ENCODE measurements around the gene ERP27.

DNA sequence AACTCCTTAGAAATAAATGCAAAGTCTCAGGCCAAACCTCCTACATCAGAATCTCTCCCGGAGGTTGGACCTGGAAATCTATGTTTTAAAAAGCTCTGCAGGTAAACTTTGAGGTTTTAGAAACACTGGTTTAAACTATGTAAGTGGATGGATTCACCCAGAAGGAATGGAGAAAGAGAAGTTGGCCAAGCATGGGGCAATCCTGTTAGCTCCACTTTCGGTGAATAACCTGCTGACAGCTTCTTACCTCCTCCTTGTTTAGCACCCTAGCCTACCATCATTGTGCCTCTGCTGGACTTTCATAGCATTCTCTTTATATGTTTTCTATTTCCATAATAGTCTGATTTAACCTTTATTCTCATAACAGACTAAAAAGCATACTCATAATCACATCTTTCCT lies 26.1 kb upstream of the ERP27 start:
- TF ChIP-seq EZH2 (IDR thresholded peaks at IDR 0.05) (no peak), EZH2phosphoT487 (IDR thresholded peaks at IDR 0.05) (no peak)
- TF ChIP-seq, protein P1, sequence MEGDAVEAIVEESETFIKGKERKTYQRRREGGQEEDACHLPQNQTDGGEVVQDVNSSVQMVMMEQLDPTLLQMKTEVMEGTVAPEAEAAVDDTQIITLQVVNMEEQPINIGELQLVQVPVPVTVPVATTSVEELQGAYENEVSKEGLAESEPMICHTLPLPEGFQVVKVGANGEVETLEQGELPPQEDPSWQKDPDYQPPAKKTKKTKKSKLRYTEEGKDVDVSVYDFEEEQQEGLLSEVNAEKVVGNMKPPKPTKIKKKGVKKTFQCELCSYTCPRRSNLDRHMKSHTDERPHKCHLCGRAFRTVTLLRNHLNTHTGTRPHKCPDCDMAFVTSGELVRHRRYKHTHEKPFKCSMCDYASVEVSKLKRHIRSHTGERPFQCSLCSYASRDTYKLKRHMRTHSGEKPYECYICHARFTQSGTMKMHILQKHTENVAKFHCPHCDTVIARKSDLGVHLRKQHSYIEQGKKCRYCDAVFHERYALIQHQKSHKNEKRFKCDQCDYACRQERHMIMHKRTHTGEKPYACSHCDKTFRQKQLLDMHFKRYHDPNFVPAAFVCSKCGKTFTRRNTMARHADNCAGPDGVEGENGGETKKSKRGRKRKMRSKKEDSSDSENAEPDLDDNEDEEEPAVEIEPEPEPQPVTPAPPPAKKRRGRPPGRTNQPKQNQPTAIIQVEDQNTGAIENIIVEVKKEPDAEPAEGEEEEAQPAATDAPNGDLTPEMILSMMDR (IDR thresholded peaks at IDR 0.05), result no peak

Data from neural progenitor cell (in vitro differentiated cells).